Activated CD4-positive, CD25-positive, alpha-beta regulatory T cell treated with anti-CD3 and anti-CD28 coated beads, Interleukin-2, amount 50 U/mL, for 16 hours (primary cell): Measurements from ENCODE around the gene PROC.
"Not testable (repeated sequence)": the region's sequence is repeated elsewhere in the genome, so short reads cannot be mapped to it uniquely, and the experiment has no call there.

ENCODE experiments used
- DNase-seq: peaks from one replicate; pipeline ENCODE4 v3.0.0-alpha.2; 2020; ENCODE audit warnings: low read depth, low spot score

PROC gene

DNA sequence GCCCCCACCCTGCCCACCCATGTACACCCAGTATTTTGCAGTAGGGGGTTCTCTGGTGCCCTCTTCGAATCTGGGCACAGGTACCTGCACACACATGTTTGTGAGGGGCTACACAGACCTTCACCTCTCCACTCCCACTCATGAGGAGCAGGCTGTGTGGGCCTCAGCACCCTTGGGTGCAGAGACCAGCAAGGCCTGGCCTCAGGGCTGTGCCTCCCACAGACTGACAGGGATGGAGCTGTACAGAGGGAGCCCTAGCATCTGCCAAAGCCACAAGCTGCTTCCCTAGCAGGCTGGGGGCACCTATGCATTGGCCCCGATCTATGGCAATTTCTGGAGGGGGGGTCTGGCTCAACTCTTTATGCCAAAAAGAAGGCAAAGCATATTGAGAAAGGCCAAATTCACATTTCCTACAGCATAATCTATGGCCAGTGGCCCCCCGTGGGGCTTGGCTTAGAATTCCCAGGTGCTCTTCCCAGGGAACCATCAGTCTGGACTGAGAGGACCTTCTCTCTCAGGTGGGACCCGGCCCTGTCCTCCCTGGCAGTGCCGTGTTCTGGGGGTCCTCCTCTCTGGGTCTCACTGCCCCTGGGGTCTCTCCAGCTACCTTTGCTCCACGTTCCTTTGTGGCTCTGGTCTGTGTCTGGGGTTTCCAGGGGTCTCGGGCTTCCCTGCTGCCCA lies 9.3 kb downstream of the PROC start:
- DNase-seq: no peak

DNA sequence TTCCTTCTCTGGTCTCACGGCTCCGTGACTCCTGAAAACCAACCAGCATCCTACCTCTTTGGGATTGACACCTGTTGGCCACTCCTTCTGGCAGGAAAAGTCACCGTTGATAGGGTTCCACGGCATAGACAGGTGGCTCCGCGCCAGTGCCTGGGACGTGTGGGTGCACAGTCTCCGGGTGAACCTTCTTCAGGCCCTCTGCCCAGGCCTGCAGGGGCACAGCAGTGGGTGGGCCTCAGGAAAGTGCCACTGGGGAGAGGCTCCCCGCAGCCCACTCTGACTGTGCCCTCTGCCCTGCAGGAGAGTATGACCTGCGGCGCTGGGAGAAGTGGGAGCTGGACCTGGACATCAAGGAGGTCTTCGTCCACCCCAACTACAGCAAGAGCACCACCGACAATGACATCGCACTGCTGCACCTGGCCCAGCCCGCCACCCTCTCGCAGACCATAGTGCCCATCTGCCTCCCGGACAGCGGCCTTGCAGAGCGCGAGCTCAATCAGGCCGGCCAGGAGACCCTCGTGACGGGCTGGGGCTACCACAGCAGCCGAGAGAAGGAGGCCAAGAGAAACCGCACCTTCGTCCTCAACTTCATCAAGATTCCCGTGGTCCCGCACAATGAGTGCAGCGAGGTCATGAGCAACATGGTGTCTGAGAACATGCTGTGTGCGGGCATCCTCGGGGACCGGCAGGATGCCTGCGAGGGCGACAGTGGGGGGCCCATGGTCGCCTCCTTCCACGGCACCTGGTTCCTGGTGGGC lies 10.0 kb downstream of the PROC start:
- no peak for DNase-seq

DNA sequence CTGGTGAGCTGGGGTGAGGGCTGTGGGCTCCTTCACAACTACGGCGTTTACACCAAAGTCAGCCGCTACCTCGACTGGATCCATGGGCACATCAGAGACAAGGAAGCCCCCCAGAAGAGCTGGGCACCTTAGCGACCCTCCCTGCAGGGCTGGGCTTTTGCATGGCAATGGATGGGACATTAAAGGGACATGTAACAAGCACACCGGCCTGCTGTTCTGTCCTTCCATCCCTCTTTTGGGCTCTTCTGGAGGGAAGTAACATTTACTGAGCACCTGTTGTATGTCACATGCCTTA lies 10.5 kb downstream of the PROC start:
- no peak for DNase-seq

DNA sequence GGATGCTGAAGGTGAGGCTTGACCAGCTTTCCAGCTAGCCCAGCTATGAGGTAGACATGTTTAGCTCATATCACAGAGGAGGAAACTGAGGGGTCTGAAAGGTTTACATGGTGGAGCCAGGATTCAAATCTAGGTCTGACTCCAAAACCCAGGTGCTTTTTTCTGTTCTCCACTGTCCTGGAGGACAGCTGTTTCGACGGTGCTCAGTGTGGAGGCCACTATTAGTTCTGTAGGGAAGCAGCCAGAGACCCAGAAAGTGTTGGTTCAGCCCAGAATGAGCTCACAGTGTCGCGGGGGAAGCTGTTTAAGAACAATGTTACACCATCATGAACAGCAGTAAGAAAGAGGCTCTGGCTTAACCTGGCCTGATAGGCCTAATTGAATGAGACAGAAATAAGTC lies 11.1 kb downstream of the PROC start:
- no peak for DNase-seq

DNA sequence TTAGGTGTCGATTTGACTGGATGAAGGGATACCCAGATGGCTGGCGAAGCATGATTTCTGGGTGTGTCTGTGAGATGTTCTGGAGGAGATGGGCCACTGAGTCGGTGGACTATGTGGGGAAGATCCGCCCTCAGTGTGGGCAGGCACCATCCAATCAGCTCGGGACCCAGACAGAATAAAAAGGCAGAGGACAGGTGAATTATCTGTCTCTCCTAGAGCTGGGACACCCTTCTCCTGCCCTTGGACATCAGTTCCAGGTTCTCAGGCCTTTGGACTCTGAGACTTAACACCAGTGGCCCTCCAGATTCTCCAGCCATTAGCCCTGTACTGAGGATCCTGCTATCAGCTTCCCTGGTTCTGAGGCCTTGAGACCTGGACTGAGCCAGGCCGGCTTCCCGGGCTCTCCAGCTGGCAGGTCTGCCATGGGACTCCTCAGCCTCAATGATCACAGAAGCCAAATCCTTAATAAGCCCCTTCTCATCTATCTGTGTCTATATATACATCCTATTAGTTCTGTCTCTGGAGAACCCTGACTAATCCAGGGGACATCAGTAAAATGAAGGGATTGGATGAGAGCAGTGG lies 11.7 kb downstream of the PROC start:
- DNase-seq: no peak

DNA sequence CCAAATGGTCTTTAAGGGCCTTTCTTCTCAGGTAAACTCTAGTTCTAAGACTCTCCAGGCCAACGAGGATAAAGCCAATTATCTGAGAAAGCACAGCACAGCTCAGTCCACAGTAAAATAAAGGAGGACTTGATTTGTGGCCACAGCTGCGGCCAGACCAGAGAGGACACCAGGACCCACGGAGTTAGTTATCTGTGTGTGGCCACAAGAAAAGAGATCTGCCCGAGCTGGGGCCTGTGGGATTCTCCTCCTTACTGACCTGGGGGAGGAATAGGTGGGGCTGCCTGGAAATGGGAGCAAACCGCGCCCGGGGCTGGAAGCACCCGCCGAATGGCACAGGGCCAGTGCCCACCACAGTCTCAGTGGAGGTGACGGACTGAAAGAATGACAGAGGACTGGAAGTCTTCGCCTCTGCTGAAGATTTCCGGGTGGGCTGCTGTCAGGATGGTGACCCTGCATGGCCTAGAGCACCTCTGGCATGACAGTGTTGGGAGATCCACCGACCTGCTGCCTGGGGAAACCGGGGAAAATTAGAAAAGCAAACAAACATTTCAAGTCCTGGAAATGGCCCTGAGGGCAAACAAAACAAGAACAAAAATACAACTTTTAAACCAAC lies 13.3 kb downstream of the PROC start:
- DNase-seq: no peak

DNA sequence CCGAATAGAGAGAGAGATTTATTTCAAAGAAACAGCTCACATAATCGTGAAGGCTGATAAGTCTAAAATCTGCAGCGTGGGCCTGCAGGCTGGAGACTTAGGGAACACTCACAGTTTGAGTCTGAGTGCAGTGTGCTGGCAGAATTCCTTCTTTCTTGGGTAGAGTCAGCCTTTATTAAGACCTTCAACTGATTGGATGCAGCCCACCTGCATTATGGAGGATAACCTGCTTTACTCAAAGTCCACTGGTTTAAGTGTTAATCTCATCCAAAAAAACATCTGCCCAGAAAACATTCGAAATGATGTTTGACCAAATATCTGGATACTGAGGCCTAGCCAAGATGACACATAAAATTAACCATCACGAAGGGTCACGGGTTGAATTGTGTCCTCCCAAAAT lies 16.3 kb downstream of the PROC start:
- no peak for DNase-seq

DNA sequence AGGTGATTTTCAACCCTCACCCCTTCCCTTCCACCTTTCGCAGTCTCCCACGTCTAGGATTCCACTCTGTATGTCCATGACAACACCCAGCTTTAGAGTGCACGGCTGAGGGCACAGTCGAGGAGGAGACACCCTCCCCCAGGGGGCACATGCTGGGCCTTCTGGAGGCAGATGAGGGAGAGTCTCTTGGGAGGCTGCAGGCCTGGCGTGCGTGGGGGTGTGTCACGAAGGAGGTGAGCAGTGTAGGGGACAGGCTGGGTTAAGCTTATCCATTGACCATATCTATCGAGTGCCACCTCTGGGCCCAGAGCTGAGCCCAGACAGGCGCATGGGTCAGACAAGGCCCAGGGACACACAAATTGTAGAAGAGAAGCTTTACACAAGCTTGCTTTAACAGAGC lies 18.8 kb downstream of the PROC start:
- no peak for DNase-seq

DNA sequence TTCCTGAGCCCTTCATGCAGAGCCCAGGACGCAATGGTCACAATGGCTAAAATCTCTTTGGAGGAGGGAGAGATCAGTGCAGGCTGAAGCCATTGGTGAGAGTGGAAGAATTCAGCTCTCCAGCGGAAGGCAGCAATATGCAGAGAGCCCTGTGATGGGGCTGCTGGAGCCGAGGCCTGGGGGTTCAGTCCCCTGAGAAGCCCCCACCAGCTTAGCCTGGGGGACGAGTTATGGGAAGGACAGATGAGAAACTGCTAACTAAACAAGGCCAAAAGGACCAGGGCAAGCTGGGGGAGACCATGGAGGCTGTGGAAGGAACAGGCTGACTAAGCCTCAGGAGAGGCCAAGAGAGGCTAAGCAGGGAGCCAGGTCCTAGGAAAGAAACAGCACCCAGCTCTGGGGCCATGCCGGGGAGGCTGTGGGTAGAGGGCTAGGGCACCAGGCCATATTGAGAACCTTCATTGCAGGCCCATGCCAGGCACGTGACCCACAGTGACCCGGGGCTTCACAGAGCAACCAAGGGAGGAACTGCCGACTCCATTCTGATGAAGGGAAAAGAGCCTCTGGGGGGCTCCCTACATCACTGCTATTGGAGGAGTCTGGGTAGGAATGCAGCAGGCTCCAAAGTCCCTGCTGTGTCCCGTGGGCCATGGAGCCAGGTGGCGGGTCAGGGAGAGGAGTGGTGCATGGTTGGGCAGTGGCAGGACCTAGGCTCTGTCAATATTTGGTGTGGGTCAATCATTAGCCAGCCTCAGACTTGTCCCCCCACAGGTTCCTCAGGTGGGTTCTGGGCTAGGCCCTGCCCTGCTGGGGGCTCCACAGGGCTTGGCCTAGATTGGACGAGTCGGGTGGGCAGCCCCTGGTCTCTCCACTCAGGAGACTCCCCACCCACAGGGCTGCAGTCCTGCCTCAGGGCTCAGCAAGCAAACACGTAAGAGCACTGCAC lies 19.8 kb downstream of the PROC start:
- no peak for DNase-seq

DNA sequence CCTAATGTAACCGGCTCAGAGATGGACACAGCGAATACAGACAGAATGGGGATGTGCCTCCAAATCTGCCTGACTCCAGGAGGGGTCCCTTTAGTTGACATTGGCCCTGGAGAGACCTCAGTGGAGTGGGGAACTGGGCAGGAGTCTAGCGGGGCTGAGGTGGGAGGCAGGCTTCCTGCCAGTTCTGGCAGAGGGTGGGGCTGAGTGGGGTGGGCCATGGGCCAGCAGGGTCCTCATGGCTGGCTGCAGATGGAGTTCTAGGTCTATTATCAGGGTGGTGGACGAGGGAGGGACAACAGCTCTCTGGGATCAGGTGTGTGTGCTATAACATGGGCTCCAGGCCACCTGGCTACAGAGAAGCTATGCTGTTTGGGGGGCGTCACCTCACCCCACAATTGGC lies 21.1 kb downstream of the PROC start:
- no peak for DNase-seq

DNA sequence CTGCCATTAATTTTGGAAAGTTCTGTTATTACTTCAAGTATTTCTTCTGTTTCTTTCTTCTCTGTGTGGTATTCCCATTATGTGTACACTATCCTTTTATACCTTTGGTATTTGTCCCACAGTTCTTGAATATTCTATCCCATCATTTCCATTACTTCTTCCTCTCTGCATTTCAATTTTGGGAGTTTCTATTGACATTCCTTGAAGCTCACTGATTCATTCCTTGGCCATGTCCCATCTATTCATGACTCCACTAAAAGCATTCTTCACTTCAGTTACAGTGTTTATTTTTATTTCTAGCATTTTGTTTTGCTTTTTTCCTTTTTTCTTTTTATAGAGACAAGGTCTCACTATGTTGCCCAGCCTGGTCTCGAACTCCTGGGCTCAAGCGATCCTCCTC lies 30.3 kb downstream of the PROC start:
- DNase-seq: no peak

DNA sequence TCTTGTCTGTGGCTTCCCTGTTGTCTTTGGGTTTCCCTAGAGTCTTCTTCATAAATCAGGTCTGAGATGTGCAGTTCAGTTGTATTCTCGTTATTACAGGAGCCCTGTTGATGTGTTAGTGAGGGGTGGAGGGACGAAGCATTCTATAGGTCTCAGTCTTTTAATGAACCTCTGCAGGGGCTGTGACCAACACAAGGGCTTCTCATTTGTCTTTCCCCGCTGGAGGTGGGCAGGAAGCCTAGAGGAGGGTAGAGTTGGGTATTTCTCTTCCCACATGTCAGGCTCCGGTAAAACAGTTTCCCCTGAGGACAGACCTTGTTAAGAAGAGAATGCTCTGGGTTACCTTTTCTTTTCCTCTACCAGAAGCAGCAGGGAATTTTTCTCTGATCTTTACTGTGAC lies 31.2 kb downstream of the PROC start:
- no peak for DNase-seq

DNA sequence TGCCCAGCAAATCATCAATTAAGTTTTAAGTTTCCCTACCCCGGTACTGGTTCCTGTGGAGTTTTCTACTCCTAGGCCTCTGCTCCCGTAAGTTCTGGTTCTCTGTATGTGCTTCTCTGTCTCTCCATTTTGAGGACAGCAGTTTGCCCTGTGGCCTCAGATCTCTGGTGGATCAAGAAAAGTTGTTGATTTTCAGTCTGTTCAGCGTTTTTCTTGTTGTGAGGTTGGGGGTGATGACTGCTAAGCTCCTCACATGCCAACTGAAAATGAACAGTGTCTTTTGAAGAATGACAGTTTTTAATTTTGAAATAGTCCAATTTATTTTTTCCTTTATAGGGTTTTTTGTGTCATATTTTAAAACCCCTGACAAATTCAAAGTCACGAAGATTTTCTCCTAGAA lies 31.7 kb downstream of the PROC start:
- DNase-seq: no peak

DNA sequence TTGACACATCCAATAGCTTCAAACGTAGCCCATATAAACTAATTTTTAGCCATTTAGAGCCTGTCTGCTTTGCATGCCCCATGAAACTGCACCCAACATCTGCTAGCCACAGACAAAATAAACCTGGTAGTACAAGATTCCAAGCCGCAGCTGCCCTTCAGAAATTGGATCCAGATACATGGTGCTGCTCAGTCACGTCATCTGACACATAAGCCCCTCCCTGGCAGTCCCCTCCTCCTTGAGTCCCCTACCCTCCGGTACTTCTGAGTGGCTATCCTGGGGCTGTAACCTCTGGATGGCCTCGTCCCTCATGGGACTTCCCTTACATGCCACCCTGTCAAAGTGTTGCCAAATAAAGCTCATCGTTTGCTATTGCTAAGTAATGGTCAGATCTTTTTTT lies 33.8 kb downstream of the PROC start:
- no peak for DNase-seq

DNA sequence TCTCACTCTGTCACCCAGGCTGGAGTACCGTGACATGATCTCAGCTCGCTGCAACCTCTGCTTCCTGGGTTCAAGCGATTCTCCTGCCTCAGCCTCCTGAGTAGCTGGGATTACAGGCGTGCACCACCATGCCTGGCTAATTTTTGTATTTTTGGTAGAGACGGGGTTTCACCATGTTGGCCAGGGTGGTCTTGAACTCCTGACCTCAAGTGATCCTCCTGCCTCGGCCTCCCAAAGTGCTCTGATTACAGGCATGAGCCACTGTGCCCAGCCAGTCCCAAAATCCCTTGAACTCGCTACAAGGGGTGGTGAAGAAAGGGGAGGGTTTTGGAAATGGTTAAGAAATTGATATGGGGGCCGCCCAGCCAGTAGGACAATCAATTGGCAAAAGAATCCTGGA lies 34.2 kb downstream of the PROC start:
- DNase-seq: not testable (repeated sequence)

DNA sequence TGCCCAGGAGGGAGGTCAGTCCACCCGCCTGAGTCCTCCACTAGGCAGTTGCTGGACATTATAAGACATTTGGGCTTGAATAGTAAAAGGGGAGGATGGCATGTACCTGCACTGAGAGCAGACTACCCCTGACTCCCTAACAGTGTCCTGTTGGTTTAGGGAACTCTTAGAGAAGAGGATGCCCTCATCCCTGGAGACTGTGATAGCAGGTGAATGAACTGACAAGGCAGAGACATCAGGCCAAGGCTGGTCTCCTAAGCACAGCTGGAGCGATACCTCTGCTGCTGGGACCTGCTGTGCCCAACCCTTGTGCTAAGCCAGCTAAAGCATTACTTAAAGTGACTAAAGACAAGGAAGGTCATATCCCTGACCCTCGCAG lies 34.8 kb downstream of the PROC start:
- DNase-seq: no peak

DNA sequence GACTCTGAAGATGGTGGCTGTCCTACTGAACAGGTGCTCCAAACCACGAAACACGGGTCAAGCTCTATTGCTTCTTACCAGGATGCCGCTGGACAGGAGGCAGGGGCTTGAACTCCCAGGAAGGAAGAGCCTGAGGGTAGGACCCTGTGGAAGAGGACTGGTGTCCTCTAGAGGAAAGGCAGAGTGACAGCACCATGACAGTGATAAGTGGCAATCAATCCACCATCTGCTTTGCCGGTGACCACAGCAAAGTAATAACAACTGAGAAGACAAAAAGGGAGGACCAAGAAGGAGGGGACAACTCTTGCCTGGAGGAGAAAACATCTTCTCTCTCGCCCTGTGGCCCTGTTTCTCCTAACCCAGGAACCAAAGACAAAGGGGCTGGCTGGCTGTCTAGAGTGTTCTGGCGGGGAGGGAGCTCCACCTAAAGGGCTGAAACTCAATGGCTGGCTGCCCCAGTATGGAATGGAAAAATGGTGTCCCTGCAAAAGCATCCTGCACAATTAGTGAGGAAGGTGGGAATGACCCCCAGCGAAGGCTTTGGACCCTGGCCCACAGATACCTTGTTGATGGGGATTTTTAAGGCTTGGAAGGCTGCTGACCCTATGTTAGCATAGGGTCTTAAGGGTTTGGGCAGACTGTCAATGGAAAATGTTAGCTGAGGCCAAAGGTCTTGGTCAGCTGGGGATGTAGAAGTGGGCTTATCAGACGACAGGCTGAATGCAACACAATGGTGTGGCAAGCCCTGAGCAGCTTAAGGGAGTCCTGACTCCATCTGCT lies 35.4 kb downstream of the PROC start:
- DNase-seq: no peak

DNA sequence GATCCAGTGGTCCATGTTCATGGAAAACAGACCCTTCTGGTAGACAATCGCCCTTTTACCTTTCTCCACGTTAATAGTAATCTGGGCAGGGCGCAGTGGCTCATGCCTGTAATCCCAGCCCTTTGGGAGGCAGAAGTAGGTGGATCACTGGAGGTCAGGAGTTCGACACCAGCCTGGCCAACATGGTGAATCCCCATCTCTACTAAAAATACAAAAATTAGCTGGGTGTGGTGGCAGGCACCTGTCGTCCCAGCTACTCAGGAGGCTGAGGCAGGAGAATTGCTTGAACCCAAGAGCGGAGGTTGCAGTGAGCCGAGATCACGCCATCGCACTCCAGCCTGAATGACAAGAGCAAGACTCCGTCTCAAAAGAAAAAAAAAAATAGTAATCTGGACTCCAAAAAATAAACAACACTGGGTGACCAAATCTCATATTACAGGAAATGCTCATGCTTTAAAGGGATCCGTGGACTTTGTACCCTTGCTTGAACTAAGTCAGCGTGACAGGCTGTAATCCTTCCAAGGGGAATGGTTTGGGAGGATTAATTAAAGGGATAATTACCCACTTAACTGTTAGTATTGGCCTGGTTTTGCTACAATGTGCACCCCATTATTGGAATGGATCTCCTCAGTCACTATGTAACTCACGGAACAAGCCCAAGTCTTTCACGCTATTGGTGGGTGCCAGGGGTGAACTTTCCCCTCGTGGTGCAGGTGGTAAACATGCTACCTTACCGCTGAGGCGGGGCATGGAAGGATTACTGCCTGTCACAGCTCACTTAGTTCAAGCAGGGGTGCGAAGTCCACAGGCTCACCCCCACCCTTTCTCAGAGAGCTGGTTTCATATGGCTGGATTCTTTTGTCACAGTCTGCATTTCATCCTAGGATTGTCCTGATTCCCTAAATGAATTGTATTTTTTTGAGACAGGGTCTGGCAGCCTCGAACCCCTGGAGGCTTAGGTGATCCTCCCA lies 36.7 kb downstream of the PROC start:
- DNase-seq: no peak

DNA sequence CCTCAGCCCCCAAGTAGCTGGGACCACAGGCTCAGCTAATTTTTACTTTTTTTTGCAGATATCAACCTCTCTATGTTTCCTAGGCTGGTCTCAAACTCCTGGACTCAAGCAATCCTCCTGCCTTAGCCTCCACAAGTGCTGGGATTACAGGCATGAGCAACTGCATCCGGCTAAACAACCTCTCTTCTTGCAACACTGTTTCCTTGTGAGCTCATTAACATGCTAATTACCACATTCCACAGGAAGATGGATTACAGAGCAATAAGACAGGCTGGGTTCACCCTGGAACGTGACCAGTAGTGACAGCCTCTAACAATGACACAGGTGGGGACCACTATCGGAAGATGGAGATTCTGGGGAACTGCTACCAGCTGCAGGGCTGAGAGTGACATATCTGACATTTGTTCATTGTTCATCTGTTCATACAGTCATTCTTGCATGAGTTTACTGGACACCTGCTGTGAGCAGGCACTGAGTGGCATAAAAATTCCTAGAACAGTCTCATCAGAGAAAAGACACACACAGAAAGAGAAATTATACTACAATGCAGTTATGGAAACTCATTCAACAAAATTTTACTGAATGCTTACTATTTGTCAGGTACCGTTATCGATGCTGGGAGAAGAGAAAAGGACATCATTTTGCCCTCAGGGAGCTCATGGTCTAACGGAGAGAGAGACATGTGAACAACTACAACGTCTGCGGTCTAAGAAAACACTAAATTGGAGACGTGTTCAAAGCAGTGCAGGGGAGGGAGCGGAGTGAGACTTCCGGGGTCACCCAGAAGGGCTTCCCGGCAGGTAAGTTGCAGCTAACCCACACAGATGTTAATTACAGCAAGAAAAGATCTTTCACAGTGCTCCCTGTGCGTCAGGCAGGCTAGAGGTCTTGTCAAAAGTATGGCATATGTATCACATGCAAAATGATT lies 37.6 kb downstream of the PROC start:
- DNase-seq: no peak
